ENCODE measurements around the gene SP5. TPM values are rescaled to one million over a fixed set of nuclear protein-coding genes. Genes with fewer than 3 reads are reported as not detected.
"Not testable (repeated sequence)": the region's sequence is repeated elsewhere in the genome, so short reads cannot be mapped to it uniquely, and the experiment has no call there.

SP5 gene
- total RNA-seq, 4 donors from 2014 or later, result 0.32 to 0.63 TPM; not detected in 2

DNA sequence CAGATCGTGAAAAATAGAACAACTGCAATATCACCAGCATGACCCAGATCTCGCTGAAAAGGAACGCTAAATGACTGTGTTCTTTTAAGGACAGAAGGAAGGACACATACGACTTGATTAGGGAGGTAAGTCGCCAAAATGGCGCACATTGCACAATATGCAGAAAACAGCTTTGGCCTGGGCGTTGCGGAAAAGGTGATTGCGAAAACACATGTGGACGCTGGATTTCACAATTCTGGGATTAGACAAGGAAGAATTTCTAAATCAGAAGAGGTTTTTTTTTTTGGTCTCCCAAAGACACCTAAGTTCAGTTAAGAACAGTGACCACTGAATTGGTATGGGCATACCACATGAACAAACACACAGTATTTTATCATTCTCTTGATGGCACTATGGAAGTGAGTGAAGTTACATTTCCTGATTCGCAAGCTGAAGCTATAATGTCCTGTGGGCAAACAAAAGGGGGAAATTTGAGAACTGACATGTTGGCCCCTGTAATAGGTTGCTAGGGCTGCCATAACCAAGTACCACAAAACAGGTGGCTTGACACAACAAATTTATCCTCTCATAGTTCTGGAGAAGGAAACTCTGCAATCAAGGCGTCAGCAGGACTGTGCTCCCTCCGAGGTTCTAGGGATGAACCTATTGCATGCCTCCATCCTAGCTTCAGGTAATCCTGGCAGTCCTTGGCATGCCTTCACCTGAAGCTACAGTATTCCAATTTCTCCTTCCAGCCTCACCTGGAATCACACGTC is 29.3 kb downstream of the SP5 start:
- TF ChIP-seq, protein P1, sequence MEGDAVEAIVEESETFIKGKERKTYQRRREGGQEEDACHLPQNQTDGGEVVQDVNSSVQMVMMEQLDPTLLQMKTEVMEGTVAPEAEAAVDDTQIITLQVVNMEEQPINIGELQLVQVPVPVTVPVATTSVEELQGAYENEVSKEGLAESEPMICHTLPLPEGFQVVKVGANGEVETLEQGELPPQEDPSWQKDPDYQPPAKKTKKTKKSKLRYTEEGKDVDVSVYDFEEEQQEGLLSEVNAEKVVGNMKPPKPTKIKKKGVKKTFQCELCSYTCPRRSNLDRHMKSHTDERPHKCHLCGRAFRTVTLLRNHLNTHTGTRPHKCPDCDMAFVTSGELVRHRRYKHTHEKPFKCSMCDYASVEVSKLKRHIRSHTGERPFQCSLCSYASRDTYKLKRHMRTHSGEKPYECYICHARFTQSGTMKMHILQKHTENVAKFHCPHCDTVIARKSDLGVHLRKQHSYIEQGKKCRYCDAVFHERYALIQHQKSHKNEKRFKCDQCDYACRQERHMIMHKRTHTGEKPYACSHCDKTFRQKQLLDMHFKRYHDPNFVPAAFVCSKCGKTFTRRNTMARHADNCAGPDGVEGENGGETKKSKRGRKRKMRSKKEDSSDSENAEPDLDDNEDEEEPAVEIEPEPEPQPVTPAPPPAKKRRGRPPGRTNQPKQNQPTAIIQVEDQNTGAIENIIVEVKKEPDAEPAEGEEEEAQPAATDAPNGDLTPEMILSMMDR (IDR thresholded peaks at IDR 0.05), result no peak
- no peak for TF ChIP-seq POLR2AphosphoS5 (IDR thresholded peaks at IDR 0.05)
- TF ChIP-seq POLR2A (IDR thresholded peaks at IDR 0.05; ENCODE audit: low read depth), result no peak
- TF ChIP-seq EP300 (IDR thresholded peaks at IDR 0.05), result no peak
- DNase-seq (ENCODE audit: extremely low spot score), result no peak
- H3K36me3 ChIP-seq, result no peaks in the 10 kb centered on the region
- no peaks in the 10 kb centered on the region for H3K4me1 ChIP-seq
- WGBS, result 91% methylated on average over 14 of the region's 14 CpGs
- H3K9me3 ChIP-seq, result no peaks in the 10 kb centered on the region
- no peak overlapping the region for H3K4me3 ChIP-seq
- intact Hi-C loops (cut with DNase I), result no loop called here
- no peak overlapping the region for H3K27ac ChIP-seq (replicated peaks in 1 of 4)
- H3K27me3 ChIP-seq, result peaks cover 0 to 28% (median 0%) of the 10 kb centered on the region in 4 donors

DNA sequence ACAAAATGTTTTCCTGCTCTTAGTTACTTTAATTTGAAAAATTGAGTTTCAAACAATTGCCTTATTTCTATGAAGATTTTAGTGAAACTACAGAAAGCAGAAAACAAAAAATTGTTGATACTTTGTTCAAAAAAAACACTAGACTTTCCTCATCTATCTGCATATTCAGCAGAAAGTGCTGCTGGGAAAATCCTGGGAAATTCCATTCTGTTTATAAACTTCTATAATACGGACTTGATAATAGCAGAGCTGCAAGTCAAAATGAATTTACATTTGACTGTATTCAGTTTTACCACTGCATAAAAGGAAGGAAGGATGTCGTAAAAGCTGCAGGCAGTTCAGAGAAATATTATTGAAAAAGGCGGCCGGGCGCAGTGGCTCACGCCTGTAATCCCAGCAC is 30.2 kb downstream of the SP5 start:
- 54% methylated on average over 6 of the region's 6 CpGs for whole genome bisulfite sequencing

DNA sequence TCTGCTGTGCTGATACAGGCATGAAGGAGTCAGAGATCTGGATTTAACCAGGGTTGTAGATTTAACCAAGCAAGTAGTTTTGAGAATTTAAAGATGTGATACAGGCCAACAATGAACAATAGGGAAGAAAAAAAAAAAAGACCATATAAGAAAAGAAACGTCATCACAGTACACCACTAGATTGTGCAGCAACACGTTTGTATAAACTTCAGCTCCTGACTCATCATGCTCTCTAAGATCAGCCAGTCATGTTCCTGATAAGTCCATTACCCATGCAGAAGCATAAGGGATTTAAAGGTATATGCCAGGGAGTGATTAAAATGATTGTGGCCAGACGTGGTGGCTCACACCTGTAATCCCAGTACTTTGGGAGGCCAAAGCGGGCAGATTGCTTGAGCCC is 32.8 kb downstream of the SP5 start:
- H3K27ac ChIP-seq (replicated peaks in 1 of 4), result no peak overlapping the region
- WGBS, result 56% methylated on average over 4 of the region's 4 CpGs
- DNase-seq (ENCODE audit: extremely low spot score), result no peak
- H3K36me3 ChIP-seq, result no peaks in the 10 kb centered on the region
- no peaks in the 10 kb centered on the region for H3K9me3 ChIP-seq
- intact Hi-C loops (cut with DNase I), result no loop called here
- TF ChIP-seq POLR2AphosphoS5 (IDR thresholded peaks at IDR 0.05), result no peak
- TF ChIP-seq, protein P1 (IDR thresholded peaks at IDR 0.05), result no peak
- TF ChIP-seq POLR2A (IDR thresholded peaks at IDR 0.05; ENCODE audit: low read depth), result no peak
- no peak for TF ChIP-seq EP300 (IDR thresholded peaks at IDR 0.05)
- no peak overlapping the region for H3K4me3 ChIP-seq
- no peaks in the 10 kb centered on the region for H3K4me1 ChIP-seq
- peaks cover 0 to 18% (median 0%) of the 10 kb centered on the region in 4 donors for H3K27me3 ChIP-seq

More for the DNA sequence above, 30.2 kb downstream of the SP5 start:
- no peaks in the 10 kb centered on the region for H3K36me3 ChIP-seq
- TF ChIP-seq, protein P1 (IDR thresholded peaks at IDR 0.05), result no peak
- TF ChIP-seq POLR2A (IDR thresholded peaks at IDR 0.05; ENCODE audit: low read depth) (no peak), EP300 (IDR thresholded peaks at IDR 0.05) (no peak), POLR2AphosphoS5 (IDR thresholded peaks at IDR 0.05) (no peak)
- no peaks in the 10 kb centered on the region for H3K4me1 ChIP-seq
- no peak overlapping the region for H3K4me3 ChIP-seq
- intact Hi-C loops (cut with DNase I), result no loop called here
- no peak for DNase-seq (ENCODE audit: extremely low spot score)
- H3K9me3 ChIP-seq, result no peaks in the 10 kb centered on the region
- H3K27ac ChIP-seq (replicated peaks in 1 of 4), result no peak overlapping the region
- peaks cover 0 to 28% (median 0%) of the 10 kb centered on the region in 4 donors for H3K27me3 ChIP-seq

DNA sequence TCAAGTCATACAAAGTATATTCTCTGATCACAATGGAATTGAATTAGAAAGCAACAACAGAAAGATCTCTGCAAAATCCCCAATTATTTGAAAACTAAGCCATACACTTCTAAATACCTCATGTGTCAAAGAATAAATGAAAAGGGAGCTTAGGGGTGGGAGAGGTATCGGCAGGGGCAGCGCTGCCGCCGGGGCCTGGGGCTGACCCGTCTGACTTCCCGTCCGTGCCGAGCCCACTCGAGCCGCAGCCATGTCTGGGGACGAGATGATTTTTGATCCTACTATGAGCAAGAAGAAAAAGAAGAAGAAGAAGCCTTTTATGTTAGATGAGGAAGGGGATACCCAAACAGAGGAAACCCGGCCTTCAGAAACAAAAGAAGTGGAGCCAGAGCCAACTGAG is 36.4 kb downstream of the SP5 start:
- H3K4me1 ChIP-seq; intact Hi-C loops (cut with DNase I); H3K4me3 ChIP-seq; DNase-seq (ENCODE audit: extremely low spot score); H3K27ac ChIP-seq (replicated peaks in 1 of 4); H3K36me3 ChIP-seq; H3K27me3 ChIP-seq; H3K9me3 ChIP-seq: not testable (repeated sequence)
- 93% methylated on average over 12 of the region's 12 CpGs for WGBS

DNA sequence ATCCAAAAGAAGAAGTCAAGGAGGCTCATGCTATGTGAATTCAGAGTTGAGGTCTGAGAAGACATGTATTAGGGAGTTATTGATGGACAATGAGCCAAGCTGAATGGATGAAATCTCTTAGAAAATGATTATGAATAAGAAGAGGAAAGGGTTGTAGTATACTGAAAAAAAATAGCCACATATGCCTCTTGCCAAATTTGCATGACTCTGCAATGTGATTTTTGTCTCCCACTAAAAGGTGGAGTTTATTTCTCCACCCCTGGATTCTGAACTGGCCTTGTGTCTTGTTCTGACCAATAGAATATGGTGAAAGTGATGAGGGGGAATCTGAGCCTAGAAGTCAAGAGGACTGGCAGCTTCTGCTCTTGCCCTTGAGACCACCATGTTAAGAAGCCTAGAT is 46.4 kb downstream of the SP5 start:
- Histone ChIP-seq H3K4me3 (no peak overlapping the region), H3K27ac (replicated peaks in 1 of 4) (no peak overlapping the region), H3K36me3 (no peaks in the 10 kb centered on the region), H3K9me3 (no peaks in the 10 kb centered on the region), H3K4me1 (no peaks in the 10 kb centered on the region), H3K27me3 (peaks cover 0 to 6% (median 0%) of the 10 kb centered on the region in 4 donors)
- TF ChIP-seq, protein P1 (IDR thresholded peaks at IDR 0.05), result no peak
- TF ChIP-seq POLR2AphosphoS5 (IDR thresholded peaks at IDR 0.05) (no peak), POLR2A (IDR thresholded peaks at IDR 0.05; ENCODE audit: low read depth) (no peak), EP300 (IDR thresholded peaks at IDR 0.05) (no peak)
- DNase-seq (ENCODE audit: extremely low spot score), result no peak
- intact Hi-C loops (cut with DNase I), result no loop called here

Data from esophagus muscularis mucosa (tissue), 4 donors.